Measurements from ENCODE around the gene NLGN1.
"Not testable (repeated sequence)": the region's sequence is repeated elsewhere in the genome, so short reads cannot be mapped to it uniquely, and the experiment has no call there.

NLGN1 gene

GRCh38 chr3:174197416-174197815 is 799.9 kb downstream of the NLGN1 start:
- DNase-seq (ENCODE audit: insufficient read length, low spot score) = no peak
- no peak for FAIRE-seq

- FAIRE-seq = no peak
Measured at GRCh38 chr3:174198199-174198598, 800.7 kb downstream of the NLGN1 start.

GRCh38 chr3:174199696-174200095 is 802.2 kb downstream of the NLGN1 start:
- no peak for DNase-seq (ENCODE audit: insufficient read length, low spot score)
- FAIRE-seq = no peak

More at GRCh38 chr3:174198199-174198598, 800.7 kb downstream of the NLGN1 start:
- DNase-seq (ENCODE audit: insufficient read length, low spot score) = no peak

- no peak for FAIRE-seq
- no peak for DNase-seq (ENCODE audit: insufficient read length, low spot score)
Measured at GRCh38 chr3:174202116-174202515, 804.6 kb downstream of the NLGN1 start.

- FAIRE-seq (no peak), DNase-seq (ENCODE audit: insufficient read length, low spot score) (no peak)
Measured at GRCh38 chr3:174202561-174202960, 805.0 kb downstream of the NLGN1 start.

DNA sequence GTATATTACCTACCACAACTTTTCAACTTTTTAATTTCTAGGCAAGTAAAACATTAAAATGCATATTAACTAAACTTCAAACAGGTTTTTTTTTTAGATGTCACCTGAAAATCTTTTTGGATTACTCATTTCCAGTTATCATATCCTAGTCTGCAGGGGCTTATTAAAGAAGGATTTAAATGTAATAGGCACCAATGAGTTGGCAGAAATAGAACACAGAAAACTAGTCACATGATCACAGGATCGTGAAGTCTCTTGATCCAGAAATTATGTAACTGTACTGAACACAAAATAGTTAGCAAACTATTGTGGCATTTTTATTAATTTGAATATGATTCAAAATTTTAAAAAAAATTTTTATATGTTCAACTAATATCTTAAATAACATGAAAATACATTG is 807.2 kb downstream of the NLGN1 start:
- FAIRE-seq (no peak), DNase-seq (ENCODE audit: insufficient read length, low spot score) (no peak)

DNA sequence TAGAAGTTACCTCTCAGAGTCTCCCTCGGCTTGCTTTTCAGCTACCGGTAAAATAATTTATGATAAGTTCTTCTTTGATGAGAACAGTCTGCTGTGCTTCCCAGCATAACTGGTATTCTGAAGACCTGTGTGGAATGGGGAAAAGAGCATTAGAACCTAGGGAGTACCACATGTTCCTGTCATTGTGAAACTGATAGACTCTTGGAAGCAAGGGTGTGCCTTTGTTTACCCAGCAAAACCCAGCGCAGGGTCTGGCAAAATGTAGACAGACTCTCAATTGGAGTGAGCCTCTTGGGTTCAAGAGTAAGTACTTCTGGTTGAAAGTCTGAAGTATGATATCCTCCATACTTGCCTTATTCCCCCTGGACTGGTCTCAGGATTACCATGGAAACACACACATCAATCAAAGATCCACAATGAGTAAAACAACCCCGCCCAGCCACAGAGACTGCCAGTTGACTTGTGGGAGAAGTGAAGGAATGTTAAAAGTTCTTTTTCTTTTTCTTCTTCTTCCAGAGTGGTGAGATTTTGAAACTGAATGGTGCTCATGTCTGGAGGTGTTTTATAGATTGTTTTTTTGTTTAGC is 809.2 kb downstream of the NLGN1 start:
- DNase-seq (ENCODE audit: insufficient read length, low spot score) (no peak), FAIRE-seq (no peak)

DNA sequence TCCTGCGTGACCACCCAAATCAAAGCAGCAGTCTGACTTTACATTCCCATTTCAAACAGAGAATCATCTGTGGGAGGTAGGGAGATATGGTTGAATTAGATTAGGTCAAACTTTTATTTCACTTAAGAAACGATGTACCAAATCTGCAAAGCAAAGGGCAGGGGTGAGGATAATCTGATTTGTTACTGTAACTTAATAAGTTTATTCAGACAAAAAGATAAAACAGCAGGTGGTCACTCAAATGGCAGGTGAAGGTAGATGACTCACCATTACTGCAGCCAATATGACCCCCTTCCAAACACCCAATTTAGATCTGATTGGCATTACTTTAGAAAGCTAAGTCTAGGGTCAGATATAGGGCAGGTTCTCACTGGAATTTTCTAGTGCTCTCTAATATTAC is 810.6 kb downstream of the NLGN1 start:
- DNase-seq (ENCODE audit: insufficient read length, low spot score) = no peak
- FAIRE-seq = no peak

DNA sequence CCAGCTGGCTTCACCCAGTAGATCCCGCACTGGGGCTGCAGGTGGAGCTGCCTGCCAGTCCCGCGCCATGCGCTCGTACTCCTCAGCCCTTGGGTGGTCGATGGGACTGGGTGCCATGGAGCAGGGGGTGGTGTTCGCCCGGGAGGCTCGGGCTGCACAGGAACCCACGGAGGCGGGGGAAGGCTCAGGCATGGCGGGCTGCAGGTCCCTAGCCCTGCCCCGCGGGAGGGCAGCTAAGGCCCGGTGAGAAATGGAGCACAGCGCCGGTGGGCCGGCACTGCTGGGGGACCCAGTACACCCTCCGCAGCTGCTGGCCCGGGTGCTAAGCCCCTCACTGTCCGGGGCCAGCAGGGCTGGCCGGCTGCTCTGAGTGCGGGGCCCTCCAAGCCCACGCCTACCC is 814.4 kb downstream of the NLGN1 start:
- FAIRE-seq; DNase-seq (ENCODE audit: insufficient read length, low spot score): not testable (repeated sequence)

- DNase-seq (ENCODE audit: insufficient read length, low spot score) = no peak
- no peak for FAIRE-seq
Measured at GRCh38 chr3:174215456-174215855, 817.9 kb downstream of the NLGN1 start.

GRCh38 chr3:174216019-174216418 is 818.5 kb downstream of the NLGN1 start:
- DNase-seq (ENCODE audit: insufficient read length, low spot score) (no peak), FAIRE-seq (no peak)

DNA sequence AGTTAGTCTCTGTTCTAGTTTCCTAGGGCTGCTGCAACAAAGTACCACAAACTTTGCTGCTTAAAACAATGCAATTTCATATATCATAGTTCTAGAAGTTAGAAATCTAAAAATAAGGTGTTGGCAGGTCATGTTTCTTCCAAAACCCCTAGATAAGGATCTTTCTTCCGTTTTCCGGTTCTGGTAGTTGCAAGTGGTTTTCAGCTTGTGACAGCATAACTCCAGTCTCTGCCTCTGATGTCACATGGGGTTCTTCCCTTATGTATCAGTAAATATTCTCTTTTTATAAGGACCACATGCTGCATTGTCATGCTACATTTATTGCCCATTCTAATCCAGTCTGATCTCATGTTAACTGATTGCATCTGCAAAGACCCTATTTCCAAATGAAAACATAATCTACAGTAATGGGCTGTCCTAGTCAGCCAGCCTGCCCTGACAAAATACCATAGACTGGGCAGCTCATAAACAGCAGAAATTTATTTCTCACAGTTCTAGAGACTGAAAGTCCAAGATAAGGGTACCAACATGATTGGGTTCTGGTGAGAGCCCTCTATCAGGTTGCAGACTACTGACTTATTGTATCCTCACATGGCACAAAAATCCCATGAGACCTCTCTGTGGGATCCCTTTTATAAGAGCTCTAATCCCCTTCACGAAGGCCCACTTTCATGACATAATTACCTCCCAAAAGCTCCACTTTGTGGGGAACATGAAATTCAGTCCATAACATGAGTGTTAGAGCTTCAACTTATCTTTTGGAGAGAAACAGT is 819.6 kb downstream of the NLGN1 start:
- FAIRE-seq (no peak), DNase-seq (ENCODE audit: insufficient read length, low spot score) (no peak)

DNA sequence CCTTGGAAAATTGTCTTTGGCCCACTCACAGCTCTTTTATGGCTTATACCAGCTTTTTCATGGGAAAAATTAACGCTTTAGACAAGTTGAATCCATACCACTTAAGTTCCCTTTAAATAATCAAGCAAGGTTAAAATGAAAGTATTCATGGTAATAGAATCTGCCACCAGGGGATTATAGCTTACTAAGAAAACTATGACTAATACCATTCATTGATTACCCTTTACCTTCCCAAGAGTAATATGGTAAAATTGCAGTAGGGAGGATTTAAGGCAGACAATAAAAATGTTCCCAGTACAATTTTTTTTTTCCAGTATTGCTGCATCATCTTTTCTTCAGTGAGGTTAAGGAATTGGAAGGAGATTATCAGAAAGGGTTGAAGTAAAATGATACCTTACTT is 820.5 kb downstream of the NLGN1 start:
- FAIRE-seq (no peak), DNase-seq (ENCODE audit: insufficient read length, low spot score) (no peak)

GRCh38 chr3:174219738-174220137 is 822.2 kb downstream of the NLGN1 start:
- FAIRE-seq = no peak
- DNase-seq (ENCODE audit: insufficient read length, low spot score) = no peak

GRCh38 chr3:174220775-174221554 is 823.4 kb downstream of the NLGN1 start:
- FAIRE-seq = no peak
- DNase-seq (ENCODE audit: insufficient read length, low spot score) = no peak

DNA sequence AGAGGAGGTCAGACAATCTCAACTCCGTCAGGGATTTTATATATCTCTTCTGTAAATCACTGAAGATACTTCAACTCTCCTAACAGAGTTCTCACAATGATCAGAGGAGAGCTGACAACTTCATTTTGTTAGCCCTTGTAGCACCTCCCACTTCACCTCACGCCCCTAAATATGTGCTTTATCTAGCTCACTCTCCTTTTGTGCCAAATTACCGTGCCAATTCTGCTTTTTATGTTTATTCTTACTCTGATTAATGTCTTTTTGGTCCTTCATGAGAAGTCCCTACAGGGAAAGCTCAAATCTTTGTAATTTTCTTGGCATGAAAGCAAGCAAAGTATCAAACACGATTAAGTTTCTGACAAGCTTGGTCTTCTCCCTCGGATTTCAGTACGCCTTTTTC is 825.5 kb downstream of the NLGN1 start:
- FAIRE-seq = no peak
- no peak for DNase-seq (ENCODE audit: insufficient read length, low spot score)

- DNase-seq (ENCODE audit: insufficient read length, low spot score) = no peak
- no peak for FAIRE-seq
Measured at GRCh38 chr3:174223626-174224025, 826.1 kb downstream of the NLGN1 start.

DNA sequence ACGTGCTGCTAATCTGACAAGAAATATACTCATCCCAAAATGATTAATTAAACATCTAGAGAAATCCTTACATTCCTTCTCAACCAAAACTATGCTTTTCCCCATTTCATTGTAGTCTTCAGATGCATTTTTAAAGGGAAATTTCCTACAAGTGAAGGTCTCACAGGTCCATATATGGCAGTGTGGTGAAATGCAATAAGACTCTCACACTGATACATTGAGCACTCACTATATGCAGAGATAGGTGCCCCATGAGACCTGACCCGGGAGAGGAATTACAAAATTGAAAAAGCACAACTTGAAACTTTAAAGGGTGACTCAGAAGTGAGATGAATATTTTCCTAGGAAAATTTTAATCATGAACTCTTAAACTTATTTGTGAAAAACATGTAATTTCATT is 832.4 kb downstream of the NLGN1 start:
- FAIRE-seq = no peak
- no peak for DNase-seq (ENCODE audit: insufficient read length, low spot score)

- not testable (repeated sequence) for FAIRE-seq; DNase-seq (ENCODE audit: insufficient read length, low spot score)
Measured at GRCh38 chr3:174232028-174232657, 834.6 kb downstream of the NLGN1 start.

DNA sequence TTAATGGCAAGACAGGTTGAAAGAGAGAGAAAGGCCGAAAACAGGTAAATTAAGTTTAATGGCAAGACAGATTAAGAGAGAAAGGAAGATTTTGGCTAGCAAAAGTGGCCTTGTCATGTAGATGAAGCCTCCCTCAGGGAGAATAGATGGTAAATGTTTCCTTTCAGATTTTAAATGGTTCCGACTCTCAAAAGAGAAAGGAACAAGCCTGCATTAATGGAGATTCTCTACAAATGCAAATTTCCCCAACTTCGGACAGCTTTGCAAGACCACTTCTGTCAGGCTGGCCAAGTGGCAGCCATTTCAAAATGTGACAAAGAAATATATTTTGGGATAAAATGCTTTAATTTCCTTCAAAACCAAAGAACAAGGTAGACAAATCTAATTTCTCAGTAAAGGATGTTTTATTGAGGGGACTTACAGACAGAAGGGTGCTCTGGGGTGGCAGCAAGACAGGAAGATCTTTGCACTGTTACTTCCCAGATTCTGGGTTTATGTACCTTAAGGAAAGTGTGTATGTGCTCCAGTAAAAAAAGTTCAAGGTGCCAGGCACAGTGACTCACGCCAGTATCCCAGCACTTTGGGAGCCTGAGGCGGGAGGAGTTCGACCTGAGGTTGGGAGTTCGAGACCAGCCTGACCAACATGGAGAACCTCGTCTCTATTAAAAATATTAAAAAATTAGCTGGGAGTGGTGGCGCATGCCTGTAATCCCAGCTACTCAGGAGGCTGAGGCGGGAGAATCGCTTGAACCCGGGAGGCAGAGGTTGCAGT is 835.3 kb downstream of the NLGN1 start:
- FAIRE-seq (no peak), DNase-seq (ENCODE audit: insufficient read length, low spot score) (no peak)

Data from HTR-8/SVneo (cell line).